GM18499 (cell line): Measurements from ENCODE around the gene CCDC12.

ENCODE experiments used
- ATAC-seq: cut with Tn5 transposase; IDR thresholded peaks from one replicate; pipeline ENCODE4 v1.9.1; 2021; ENCODE audit warnings: moderate number of reproducible peaks; ENCODE audit not compliant: insufficient read depth, unreplicated experiment

Gene CCDC12

DNA sequence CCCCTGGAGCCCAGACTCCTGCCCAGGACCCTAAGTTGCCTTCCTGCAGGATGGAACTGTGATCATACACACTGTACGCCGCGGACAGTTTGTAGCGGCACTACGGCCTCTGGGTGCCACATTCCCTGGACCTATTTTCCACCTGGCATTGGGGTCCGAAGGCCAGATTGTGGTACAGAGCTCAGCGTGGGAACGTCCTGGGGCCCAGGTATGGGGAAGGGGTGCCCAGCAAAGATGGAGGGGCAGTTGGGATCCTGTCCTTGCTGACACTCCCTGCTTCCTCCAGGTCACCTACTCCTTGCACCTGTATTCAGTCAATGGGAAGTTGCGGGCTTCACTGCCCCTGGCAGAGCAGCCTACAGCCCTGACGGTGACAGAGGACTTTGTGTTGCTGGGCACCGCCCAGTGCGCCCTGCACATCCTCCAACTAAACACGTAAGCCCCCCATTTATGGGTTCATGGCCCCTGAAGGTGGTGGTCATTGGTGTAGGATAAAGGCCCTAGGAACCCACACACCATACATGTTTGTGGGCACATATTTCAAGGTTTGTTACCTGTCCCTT, 31.8 kb upstream of the CCDC12 start:
- no peak for ATAC-seq

DNA sequence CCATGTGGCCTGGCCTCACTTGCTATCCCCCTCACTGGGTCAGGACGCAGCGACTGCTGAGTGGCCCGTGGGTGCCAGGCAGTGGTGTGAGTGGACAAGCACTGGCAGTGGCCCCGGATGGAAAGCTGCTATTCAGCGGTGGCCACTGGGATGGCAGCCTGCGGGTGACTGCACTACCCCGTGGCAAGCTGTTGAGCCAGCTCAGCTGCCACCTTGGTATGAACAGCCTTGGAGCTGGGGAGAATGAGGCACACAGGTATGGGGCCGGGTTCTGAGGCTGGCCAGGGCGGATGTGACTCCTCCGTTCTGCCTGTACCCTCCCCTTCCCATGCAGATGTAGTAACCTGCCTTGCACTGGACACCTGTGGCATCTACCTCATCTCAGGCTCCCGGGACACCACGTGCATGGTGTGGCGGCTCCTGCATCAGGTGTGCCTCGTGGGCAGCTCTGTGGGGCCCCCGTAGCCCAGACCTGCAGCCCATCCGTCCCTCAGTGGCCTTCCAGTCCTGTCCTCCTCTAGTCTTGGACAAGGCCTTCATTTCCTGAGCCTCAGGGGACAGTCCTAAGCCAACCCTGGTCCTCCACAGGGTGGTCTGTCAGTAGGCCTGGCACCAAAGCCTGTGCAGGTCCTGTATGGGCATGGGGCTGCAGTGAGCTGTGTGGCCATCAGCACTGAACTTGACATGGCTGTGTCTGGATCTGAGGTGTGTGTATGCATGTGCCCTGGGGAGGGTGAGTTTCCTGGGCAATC, 31.1 kb upstream of the CCDC12 start:
- ATAC-seq = no peak

DNA sequence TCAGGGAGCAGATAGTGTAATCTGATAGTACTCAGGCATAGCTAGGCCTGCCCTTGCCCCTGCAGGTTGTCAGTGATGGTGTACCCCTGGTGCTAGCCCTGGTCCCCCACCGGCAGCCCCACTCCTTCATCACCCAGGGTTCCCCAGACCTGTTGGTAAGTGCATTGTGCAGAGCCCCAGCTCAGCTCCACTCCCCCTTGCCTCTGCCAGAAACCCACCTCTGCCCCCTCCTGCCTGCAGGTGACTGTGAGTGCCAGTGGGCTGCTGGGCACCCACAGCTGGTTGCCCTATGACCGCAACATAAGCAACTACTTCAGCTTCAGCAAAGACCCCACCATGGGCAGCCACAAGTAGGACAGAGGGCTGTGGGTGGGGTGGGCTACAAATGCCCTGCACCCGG, 30.5 kb upstream of the CCDC12 start:
- no peak for ATAC-seq

DNA sequence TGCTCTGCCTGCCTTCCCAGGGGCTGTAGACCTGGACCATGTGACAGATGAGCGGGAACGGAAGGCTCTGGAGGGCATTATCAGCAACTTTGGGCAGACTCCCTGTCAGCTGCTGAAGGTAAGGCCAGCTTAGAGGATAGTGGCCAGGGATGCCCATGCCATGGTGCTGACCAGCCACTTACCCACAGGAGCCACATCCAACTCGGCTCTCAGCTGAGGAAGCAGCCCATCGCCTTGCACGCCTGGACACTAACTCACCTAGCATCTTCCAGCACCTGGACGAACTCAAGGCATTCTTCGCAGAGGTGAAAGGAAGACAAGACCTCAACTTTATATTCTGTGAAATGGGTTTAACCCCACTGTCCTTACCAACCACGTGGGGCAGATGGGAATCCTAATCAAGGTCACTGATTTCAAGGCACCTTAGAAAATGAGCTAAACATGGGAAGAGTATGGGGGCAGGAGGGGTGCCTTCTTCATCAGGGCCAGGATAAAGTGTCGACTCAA, 29.7 kb upstream of the CCDC12 start:
- ATAC-seq = no peak

DNA sequence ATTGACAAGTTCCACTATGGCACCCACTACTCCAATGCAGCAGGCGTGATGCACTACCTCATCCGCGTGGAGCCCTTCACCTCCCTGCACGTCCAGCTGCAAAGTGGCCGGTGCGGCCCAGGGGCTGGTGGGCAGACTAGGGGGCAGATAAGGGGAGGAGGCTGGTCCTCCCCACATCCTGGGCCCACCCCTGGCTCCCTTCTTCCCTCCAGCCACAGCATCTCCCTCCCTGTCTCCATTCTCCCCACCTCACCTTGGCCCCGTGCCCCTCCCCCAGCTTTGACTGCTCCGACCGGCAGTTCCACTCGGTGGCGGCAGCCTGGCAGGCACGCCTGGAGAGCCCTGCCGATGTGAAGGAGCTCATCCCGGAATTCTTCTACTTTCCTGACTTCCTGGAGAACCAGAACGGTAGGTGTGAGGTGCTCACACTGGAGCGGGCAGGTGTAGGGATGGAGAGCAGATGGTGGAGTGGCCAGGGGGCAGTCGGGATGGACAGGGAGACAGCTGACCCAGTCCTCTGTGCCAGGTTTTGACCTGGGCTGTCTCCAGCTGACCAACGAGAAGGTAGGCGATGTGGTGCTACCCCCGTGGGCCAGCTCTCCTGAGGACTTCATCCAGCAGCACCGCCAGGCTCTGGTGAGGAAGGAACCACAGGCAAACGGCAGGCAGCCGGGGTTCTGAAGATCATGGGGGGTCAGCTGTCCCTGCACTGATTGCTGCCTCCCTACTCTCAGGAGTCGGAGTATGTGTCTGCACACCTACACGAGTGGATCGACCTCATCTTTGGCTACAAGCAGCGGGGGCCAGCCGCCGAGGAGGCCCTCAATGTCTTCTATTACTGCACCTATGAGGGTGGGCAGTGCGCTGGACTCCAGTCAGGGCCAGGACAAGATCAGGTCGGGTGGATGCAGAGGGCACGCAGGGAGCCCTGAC, 28.9 kb upstream of the CCDC12 start:
- ATAC-seq = no peak

DNA sequence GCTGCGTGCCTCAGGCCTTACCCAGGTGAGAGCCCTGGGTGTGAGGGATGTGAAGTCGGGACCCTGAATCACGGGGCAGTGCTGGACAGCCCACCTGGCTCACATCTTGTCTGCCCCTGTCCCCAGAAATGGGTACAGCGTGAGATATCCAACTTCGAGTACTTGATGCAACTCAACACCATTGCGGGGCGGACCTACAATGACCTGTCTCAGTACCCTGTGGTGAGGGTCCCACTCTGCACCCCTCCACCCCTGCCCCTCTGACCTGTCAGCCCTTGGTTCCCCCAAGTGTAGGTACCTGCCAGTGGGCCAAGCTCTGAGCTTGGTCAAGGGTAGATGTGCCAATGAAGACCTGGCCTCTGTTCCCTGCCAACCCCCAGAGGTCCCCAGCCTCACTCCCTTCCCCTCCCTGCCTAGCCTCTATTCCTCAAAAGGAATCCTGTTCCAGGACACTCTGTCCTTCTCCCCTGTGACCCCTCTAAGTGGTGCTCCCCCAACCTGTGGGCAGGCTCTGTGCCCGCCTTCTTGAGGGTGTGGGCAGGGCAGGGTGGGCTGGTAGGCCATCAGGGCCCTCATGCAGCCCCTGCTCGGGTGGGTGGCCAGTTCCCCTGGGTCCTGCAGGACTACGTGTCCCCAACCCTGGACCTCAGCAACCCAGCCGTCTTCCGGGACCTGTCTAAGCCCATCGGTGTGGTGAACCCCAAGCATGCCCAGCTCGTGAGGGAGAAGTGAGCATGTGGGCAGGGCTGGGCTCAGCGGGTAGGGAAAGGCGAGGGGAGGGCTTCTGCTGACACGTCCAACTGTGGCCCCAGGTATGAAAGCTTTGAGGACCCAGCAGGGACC, 28.0 kb upstream of the CCDC12 start:
- ATAC-seq = no peak

DNA sequence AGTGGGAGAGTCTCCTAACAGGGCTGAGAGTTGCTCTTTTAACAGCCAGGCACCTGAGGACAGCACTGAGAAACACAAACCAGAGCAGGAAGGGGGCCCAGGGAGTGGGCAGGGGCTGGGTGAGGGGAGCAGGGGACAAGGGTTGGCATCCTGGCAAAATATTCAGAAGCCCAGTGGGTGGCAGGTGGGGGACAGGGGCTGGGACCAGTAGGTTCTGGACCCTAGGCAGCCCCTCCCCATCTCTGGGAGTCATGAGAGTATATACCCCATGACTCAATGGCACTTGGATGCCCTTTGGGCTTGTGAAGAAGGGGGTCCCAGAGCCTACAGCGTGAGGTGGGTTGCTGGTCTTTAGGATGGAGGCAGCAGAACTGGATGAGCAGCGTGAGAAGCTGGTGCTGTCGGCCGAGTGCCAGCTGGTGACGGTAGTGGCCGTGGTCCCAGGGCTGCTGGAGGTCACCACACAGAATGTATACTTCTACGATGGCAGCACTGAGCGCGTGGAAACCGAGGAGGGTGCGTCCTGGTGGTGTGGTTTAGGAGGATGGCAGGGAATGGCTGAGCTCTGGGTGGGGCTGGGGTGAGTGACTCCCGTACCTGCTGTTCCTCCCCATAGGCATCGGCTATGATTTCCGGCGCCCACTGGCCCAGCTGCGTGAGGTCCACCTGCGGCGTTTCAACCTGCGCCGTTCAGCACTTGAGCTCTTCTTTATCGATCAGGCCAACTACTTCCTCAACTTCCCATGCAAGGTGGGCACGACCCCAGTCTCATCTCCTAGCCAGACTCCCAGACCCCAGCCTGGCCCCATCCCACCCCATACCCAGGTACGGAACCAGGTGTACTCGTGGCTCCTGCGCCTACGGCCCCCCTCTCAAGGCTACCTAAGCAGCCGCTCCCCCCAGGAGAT, 27.2 kb upstream of the CCDC12 start:
- no peak for ATAC-seq

DNA sequence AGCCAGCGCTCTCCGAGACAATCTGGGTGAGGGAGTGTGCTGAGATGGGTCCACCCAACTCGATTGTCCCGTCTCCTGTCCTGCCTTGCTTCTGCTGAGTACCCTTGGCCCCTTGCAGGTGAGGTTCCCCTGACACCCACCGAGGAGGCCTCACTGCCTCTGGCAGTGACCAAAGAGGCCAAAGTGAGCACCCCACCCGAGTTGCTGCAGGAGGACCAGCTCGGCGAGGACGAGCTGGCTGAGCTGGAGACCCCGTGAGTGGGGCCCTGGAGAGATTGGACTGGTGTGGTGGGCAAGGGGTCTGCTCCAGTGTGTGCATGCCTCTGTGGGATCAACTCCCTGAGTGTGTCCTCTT, 26.5 kb upstream of the CCDC12 start:
- no peak for ATAC-seq

DNA sequence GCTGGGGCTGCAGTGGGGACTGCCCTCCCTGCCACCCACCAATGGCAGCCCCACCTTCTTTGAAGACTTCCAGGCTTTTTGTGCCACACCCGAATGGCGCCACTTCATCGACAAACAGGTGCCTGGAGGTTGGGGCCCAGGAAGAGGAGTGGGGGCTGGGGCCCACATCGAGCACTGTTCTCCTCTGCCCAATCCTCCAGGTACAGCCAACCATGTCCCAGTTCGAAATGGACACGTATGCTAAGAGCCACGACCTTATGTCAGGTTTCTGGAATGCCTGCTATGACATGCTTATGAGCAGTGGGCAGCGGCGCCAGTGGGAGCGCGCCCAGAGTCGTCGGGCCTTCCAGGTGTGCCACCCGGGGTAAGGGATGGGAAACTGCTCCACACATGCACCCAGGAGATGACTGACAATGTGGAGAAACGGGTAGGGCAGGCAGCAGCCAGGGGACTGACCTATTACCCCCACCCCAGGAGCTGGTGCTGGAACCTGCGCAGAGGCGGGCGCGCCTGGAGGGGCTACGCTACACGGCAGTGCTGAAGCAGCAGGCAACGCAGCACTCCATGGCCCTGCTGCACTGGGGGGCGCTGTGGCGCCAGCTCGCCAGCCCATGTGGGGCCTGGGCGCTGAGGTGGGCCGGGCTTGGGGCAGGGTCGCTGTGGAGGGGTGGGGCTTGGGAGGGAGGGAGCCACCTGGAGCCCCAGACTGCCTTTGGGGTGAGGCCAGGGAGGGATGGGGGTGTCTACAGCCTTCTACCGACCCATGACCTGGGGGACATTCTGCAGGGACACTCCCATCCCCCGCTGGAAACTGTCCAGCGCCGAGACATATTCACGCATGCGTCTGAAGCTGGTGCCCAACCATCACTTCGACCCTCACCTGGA, 25.9 kb upstream of the CCDC12 start:
- ATAC-seq = no peak

DNA sequence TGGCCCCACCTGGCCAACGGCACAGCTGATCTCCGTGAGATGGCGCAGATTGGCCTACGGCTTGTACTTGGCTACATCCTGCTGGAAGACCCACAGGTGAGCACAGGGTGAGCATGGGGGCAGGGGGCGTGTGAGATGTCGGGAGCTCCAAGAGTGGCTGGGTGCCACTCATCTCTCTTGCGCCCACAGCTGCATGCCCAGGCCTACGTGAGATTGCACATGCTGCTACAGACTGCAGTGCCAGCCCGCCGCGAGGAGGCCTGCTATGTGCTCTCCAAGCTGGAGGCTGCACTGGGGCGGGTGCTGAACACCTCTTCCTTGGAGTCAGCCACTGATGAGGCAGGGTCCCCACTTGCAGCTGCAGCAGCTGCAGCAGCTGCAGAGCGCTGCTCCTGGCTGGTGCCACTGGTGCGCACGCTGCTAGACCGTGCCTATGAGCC, 25.2 kb upstream of the CCDC12 start:
- no peak for ATAC-seq

DNA sequence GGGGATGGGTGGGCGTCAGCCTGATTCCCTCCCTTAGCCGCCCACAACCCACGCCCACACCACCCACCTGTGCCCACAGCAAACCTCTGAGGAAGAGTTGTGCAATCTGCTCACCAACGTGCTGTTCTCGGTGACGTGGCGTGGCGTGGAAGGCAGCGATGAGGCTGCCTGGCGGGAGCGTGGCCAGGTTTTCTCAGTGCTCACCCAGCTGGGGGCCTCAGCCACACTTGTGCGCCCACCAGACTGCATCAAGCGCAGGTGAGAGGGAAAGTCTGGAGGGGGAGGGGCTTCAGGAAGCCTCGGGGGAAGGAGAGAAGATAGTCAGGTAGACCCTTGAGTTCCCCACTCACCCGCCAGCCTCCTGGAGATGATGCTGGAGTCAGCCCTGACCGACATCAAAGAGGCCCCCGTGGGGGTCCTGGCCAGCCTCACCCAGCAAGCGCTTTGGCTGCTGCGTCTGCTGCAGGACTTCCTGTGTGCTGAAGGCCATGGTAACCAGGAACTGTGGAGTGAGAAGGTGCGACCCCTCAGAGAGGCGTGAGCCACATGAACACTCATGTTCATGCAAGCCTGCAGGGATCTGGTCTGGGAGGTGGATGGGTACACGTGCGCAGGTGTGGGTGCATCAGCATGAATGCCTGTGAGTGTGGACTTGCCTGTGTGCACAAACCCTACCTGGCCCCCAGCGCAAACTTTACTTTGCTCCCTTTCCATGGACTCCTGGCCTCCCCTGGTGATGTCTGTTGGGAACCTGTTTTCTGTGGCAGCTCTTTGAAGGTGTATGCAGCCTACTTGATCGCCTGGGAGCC, 24.6 kb upstream of the CCDC12 start:
- no peak for ATAC-seq

DNA sequence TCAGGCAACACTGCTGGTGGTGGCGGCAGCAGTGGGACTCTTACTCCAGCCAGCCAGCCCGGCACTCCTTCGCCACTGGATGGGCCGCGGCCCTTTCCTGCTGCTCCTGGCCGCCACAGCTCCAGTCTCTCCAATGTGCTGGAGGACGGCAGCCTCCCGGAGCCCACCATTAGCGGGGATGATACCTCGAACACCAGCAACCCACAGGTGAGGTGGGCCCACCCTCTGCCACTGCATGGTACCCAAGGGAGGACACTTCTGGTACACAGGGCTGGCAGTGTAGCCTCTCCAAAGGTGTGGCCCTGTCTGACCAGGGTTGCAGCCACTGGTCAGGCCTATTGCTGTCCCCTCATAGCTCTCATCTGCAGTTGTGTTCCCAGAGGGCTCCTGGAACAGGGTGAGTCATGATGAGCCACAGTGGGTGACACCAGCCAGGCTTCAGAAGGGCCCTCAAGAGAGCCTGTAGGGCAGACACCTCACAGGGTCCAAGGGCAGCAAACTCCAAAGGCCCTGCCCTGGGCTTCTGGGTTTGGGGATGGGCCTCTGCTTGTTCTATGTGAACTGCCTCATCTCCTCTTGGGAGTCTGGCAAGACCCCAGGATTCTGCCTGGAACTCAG, 23.8 kb upstream of the CCDC12 start:
- no peak for ATAC-seq

DNA sequence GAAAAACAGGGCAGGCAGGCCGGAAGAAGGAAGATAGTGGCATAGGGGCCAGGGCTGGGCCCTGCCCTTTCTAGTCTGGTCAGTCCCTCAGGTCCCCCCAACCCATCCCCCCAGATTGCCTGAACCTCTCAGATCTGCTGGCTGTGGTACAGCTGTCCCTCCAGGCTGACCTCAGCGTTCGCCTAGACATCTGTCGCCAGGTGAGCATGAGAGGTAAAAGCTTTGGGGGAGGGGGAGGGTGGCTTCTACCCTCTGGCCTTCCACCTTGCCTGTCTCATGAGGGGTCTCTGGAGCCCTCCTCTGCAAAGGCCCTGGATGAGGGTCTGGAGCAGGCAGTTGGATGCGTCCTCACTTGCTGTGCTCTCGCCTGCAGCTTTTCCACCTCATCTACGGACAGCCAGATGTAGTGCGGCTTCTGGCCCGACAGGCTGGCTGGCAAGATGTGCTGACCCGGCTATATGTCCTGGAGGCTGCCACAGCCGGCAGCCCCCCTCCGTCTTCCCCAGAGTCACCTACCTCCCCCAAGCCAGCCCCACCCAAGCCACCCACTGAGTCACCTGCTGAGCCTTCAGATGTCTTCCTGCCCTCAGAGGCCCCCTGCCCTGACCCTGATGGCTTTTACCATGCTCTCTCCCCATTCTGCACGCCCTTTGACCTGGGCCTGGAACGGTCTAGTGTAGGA, 23.1 kb upstream of the CCDC12 start:
- ATAC-seq = no peak

DNA sequence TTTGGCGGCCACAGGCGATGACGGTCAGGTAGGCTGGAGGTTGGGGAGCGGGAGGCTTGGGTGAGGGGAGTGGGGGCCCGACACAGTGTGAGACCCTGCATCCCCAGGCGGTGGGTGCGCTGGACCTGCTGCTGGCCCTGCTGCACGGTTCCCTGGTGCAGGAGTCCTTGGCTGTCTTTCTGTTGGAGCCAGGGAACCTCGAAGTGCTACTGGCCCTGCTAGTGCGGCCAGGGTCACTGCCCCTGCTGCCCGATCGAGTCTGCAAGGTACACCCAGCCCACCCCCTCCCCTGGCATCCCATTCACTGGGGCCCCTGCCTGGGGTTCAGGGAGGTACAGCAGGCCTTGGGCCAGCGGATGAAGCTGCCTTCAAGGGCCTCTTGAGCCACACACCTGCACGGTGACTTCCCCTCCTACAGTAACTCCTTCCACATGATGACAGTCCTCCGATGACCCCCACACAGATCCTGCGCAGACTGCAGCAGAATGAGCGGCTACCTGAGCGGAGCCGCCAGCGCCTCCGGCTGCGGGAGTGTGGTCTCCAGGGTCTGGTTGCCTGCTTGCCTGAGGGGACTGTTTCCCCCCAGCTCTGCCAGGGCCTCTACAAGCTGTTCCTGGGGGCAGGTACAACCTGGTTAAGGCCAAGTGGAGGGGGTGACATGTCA, 22.4 kb upstream of the CCDC12 start:
- ATAC-seq = no peak

DNA sequence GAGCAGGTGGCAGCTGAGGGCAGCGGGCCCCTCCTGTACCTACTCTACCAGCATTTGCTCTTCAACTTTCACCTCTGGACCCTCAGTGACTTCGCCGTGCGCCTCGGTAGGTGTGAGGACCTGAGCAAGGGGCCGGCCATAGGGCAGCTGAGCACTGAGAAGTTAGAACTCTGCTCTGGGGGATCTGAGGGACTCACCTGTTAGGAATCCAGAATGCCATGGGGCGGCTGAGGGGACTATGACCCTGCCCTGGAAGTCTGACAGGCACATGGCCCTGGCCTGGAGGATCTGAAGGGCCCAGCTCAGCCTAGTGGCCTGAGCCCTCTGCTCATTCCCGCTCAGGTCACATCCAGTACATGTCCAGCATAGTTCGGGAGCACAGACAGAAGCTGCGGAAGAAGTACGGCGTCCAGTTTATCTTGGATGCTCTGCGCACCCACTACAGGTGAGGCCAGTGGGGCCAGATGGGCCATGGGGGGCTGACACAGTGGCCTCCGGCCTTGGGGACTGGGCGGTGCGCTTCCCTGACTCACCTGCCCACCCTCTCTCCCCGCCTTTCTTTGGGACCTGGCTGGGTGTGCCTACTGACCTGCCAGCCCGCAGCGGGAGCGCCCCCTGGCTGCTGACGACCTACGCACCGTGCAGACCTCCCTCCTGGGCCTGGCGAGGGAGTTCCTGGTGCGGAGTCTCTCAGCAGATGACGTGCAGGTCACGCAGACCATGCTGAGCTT, 21.7 kb upstream of the CCDC12 start:
- no peak for ATAC-seq
